Adrenal gland (tissue), 5 donors: Measurements from ENCODE around the gene KRT38.

Experiments used
- CTCF ChIP-seq, 6 experiments: fragments of 450-650 bp in 4 of 6; fragments of 200-600 bp in 2 of 6; sonication (generic) in 1 of 6; IDR thresholded peaks; 1 replicate in 5 of 6; 2 replicates in 1 of 6; pipeline versions ENCODE4 v1.5.1 to v1.8.0; 2016 to 2021; ENCODE audit warnings: antibody characterized with exemption in 6 of 6, mild to moderate bottlenecking in 2 of 6, moderate library complexity in 1 of 6
- POLR2A ChIP-seq, 2 donors: fragments of 450-650 bp; IDR thresholded peaks; one replicate each; pipeline ENCODE4 v1.6.1; 2017; ENCODE audit warnings: antibody characterized with exemption in 2 of 2, mild to moderate bottlenecking in 2 of 2, moderate library complexity in 1 of 2
- donor health status: DM: no; HTN: no; CAD: no.

- no peak for TF ChIP-seq CTCF (IDR thresholded peaks at IDR 0.05)
- TF ChIP-seq POLR2A (IDR thresholded peaks at IDR 0.05) = no peak
Observed at GRCh38 chr17:41480136-41480535, 39.4 kb upstream of the KRT38 start.
